ENCODE measurements around the gene FGD3. TPM values are rescaled to one million over a fixed set of nuclear protein-coding genes. Genes with fewer than 3 reads are reported as not detected.
A peak's percentile ranks its signal among the peaks of the same experiment; 100 is the strongest.

The FGD3 gene
- total RNA-seq, 2 donors from 2014 or later = 6.2 to 11.0 TPM

DNA sequence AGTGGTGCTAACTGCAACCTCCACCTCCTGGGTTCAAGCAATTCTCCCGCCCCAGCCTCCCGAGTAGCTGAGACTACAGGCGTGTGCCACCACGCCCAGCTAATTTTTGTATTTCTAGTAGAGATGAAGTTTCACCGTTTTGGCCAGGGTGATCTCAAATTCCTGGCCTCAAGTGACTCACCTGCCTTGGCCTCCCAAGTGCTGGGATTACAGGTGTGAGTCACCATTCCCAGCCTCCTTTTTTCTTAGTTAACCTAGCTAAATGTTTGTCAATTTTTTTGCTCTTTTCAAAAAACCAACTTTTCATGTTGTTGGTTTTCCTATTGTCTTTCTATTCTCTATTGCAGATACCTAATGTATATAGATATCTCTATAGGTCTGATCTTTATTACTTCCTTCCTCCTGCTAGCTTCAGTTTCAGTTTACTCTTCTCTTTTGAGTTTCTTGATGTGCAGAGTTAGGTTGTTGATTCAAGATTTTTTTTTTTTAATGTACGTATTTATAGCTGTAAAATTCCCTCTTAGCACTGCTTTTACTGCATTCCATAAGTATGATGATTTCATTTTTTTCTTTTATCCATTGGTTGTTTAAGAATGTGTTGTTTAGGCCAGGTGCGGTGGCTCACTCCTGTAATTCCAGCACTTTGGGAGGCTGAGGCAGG is 32.9 kb downstream of the FGD3 start:
- intact Hi-C loops (cut with DNase I) = no loop called here

DNA sequence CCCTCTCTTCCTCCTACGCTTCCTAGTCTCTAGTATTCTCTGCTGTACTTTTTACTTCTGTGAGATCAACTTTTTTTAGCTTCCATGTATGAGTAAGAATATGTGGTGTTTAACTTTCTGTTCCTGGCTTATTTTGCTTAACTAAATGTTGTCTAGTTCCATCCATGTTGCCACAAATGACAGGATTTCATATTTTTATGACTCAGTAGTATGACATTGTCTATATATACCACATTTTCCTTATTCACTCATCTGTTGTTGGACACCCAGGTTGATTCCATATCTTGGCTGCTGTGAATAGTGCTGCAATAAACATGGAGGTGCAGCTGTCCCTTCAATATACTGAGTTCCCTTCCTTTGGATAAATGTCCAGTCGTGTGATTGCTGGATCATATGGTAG is 34.8 kb downstream of the FGD3 start:
- no peaks in the 10 kb centered on the region for H3K27me3 ChIP-seq (replicated peaks; ENCODE audit: insufficient read depth)
- no peaks in the 10 kb centered on the region for H3K9me3 ChIP-seq
- TF ChIP-seq POLR2AphosphoS5 (IDR thresholded peaks at IDR 0.05) (no peak), POLR2A (IDR thresholded peaks at IDR 0.05) (no peak)
- TF ChIP-seq, protein P1, sequence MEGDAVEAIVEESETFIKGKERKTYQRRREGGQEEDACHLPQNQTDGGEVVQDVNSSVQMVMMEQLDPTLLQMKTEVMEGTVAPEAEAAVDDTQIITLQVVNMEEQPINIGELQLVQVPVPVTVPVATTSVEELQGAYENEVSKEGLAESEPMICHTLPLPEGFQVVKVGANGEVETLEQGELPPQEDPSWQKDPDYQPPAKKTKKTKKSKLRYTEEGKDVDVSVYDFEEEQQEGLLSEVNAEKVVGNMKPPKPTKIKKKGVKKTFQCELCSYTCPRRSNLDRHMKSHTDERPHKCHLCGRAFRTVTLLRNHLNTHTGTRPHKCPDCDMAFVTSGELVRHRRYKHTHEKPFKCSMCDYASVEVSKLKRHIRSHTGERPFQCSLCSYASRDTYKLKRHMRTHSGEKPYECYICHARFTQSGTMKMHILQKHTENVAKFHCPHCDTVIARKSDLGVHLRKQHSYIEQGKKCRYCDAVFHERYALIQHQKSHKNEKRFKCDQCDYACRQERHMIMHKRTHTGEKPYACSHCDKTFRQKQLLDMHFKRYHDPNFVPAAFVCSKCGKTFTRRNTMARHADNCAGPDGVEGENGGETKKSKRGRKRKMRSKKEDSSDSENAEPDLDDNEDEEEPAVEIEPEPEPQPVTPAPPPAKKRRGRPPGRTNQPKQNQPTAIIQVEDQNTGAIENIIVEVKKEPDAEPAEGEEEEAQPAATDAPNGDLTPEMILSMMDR (IDR thresholded peaks at IDR 0.05) = no peak
- no peaks in the 10 kb centered on the region for H3K36me3 ChIP-seq
- no peaks in the 10 kb centered on the region for H3K4me1 ChIP-seq (replicated peaks)
- intact Hi-C loops (cut with DNase I) = no loop called here
- H3K27ac ChIP-seq = no peak overlapping the region
- DNase-seq (ENCODE audit: low spot score) = no peak
- 91% methylated on average over 2 of the region's 2 CpGs for WGBS
- H3K4me3 ChIP-seq = no peak overlapping the region

More for the DNA sequence above, 32.9 kb downstream of the FGD3 start:
- no peaks in the 10 kb centered on the region for H3K36me3 ChIP-seq
- no peak for TF ChIP-seq POLR2A (IDR thresholded peaks at IDR 0.05)
- no peaks in the 10 kb centered on the region for H3K4me1 ChIP-seq (replicated peaks)
- no peak overlapping the region for H3K4me3 ChIP-seq
- H3K27ac ChIP-seq = no peak overlapping the region
- no peak for DNase-seq (ENCODE audit: low spot score)
- H3K27me3 ChIP-seq (replicated peaks; ENCODE audit: insufficient read depth) = no peaks in the 10 kb centered on the region
- H3K9me3 ChIP-seq = no peaks in the 10 kb centered on the region
- 71% methylated on average over 7 of the region's 7 CpGs for WGBS

DNA sequence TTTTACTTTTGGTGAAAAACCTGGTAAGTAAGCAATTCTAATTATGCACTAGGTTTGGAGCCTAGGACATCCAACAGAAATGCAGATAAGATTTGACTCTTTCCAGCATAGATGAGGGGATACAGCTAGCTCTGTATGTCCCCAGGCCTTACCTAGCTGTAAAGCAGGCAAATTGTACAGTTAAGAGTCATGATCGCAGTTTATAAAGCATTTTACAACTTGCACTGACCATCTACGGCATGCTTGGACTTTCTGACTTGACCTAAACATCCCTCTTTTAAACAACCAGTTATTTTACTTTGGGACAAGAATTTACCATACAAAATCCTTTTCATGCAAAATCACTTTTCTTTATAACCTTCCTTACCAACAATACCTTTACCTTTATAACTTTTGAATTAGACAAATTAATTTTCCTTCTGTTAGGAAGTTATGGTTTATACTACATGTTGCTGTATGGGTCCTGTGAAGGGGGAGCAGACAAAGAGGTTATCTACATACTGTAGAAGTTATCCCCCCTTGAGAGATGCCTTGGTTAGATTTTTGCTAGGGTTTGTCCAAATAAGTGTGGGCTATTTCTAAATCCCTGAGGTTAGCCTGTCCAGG is 36.8 kb downstream of the FGD3 start:
- TF ChIP-seq, protein P1 (IDR thresholded peaks at IDR 0.05) = no peak
- TF ChIP-seq POLR2A (IDR thresholded peaks at IDR 0.05) (no peak), POLR2AphosphoS5 (IDR thresholded peaks at IDR 0.05) (no peak)
- no peaks in the 10 kb centered on the region for H3K27me3 ChIP-seq (replicated peaks; ENCODE audit: insufficient read depth)
- 74% methylated on average over 2 of the region's 2 CpGs for WGBS
- no peak for DNase-seq (ENCODE audit: low spot score)
- H3K9me3 ChIP-seq = no peaks in the 10 kb centered on the region
- H3K36me3 ChIP-seq = no peaks in the 10 kb centered on the region
- no peak overlapping the region for H3K4me3 ChIP-seq
- no peak overlapping the region for H3K27ac ChIP-seq
- intact Hi-C loops (cut with DNase I) = no loop called here
- no peaks in the 10 kb centered on the region for H3K4me1 ChIP-seq (replicated peaks)

DNA sequence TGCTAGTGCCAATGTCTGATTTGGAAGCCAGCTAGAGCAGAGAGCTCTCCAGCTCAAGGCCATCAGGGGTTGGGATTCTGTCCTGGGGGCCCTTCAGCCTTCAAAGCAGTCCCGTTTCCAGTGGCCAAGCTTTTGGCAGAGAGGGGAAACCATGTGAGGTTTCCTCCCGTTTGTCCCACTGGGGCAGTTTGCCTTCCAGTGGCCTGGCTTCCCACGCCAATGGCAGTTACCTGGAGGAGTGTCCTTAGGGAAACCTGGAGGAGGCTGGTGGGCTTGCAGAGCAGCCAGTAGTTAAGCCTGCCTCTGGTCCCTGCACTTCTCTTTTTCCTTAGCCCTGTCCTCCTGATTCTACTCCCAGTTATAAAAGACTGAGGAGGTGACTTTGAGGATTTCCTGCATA is 37.7 kb downstream of the FGD3 start:
- Histone ChIP-seq H3K4me1 (replicated peaks) (no peaks in the 10 kb centered on the region), H3K27me3 (replicated peaks; ENCODE audit: insufficient read depth) (no peaks in the 10 kb centered on the region), H3K27ac (no peak overlapping the region), H3K9me3 (no peaks in the 10 kb centered on the region), H3K4me3 (no peak overlapping the region), H3K36me3 (no peaks in the 10 kb centered on the region)
- intact Hi-C loops (cut with DNase I) = no loop called here
- no peak for DNase-seq (ENCODE audit: low spot score)
- 95% methylated on average over 3 of the region's 3 CpGs for WGBS
- no peak for TF ChIP-seq POLR2AphosphoS5 (IDR thresholded peaks at IDR 0.05)
- no peak for TF ChIP-seq POLR2A (IDR thresholded peaks at IDR 0.05)

DNA sequence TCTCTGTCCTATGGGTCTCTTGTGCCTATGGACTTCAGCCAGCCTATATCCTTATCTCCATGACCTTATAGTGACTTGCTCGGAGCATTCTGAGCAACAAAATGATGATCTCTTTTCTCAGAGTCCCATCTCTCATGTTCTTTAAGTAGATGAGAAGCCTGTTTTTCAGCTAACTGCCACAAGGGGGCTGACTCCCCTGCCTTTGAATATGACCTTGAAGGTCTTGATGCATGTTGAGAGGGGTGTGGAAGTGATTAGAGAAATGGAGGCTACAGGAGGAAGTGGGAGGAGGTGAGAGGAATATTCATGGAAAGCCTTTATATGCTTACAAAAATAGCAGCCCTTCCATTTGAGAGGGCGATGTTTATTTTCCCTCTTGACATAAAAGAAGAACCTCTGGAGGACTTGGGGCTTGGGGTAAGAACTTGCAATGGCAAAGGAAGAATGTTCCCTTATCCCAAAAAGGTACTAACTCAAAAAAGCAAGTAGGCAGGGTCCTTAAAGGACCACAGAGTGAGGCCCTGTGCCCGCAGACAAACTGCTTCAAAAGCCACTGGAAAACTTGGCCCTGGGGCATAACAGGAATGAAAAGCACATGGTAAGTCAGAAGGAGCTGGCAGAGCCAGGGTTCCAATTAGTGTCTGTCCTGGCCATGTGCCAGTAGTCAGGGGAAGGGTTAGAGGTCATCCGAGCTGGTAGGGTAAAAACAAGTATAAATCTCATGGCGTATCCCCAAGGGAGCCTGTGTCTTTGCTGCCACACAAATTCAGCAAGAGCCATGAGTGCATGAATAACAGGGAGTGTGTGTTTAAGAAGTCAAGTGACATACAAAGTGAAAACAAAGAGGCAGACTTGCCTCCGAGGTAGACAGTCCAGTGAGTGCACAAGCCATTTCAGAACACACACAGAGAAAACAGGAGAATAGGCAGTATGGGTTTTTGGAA is 39.1 kb downstream of the FGD3 start:
- Histone ChIP-seq H3K4me1 (replicated peaks) (no peaks in the 10 kb centered on the region), H3K9me3 (no peaks in the 10 kb centered on the region), H3K27me3 (replicated peaks; ENCODE audit: insufficient read depth) (no peaks in the 10 kb centered on the region), H3K36me3 (no peaks in the 10 kb centered on the region), H3K27ac (no peak overlapping the region), H3K4me3 (no peak overlapping the region)
- no peak for DNase-seq (ENCODE audit: low spot score)
- intact Hi-C loops (cut with DNase I) = no loop called here
- WGBS = 80% methylated on average over 6 of the region's 6 CpGs
- TF ChIP-seq, protein P1 (IDR thresholded peaks at IDR 0.05) = peak in 2 of 4 experiments; percentile 10 to 26
- no peak for TF ChIP-seq POLR2AphosphoS5 (IDR thresholded peaks at IDR 0.05)
- no peak for TF ChIP-seq POLR2A (IDR thresholded peaks at IDR 0.05)
